ENCODE measurements around the gene ANKRD34A.
A peak's percentile ranks its signal among the peaks of the same experiment; 100 is the strongest.
"Not testable (repeated sequence)": the region's sequence is repeated elsewhere in the genome, so short reads cannot be mapped to it uniquely, and the experiment has no call there.

ANKRD34A gene

DNA sequence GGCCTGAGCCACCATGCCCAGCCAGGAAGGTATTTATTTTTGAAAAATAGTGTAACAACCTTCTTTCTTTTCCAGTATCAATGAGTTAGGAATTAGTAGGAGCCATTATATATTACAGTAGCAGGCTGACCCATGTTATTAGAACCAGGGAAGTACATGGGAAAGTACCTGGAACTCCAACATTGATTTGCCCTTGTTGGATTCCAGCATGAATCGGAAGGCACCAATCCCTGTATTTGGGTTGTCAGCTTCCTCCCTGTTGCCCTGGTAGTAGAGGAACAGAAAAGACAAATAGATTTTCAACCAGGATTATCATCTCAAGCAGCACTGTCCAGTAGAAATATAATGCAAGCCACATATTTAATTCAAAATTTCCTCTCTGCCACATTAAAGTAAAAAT, 26.9 kb downstream of the ANKRD34A start:
- no peak overlapping the region for H3K27ac ChIP-seq
- TF ChIP-seq, protein P1, sequence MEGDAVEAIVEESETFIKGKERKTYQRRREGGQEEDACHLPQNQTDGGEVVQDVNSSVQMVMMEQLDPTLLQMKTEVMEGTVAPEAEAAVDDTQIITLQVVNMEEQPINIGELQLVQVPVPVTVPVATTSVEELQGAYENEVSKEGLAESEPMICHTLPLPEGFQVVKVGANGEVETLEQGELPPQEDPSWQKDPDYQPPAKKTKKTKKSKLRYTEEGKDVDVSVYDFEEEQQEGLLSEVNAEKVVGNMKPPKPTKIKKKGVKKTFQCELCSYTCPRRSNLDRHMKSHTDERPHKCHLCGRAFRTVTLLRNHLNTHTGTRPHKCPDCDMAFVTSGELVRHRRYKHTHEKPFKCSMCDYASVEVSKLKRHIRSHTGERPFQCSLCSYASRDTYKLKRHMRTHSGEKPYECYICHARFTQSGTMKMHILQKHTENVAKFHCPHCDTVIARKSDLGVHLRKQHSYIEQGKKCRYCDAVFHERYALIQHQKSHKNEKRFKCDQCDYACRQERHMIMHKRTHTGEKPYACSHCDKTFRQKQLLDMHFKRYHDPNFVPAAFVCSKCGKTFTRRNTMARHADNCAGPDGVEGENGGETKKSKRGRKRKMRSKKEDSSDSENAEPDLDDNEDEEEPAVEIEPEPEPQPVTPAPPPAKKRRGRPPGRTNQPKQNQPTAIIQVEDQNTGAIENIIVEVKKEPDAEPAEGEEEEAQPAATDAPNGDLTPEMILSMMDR (IDR thresholded peaks at IDR 0.05) = no peak
- TF ChIP-seq ZFX (IDR thresholded peaks at IDR 0.05; ENCODE audit: borderline replicate concordance) = no peak

DNA sequence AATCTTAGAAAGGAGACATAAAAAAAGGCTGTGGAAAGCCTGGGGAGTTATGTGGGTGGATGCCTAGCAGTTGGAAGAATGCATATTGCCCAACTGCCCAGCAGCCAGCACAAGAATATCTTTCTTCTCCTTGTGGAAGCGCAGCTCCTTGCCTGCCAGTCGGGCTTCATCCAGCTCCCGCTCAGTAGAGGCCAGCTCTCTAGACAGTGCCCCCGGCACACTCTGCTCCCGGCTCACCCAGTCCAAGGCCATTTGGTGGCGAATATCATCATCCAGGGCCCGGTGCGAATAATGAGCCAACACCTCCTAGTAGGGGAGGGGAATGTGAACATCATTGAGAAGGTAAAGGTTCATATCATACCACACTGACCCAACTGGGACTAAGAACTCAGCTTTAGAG, 28.1 kb downstream of the ANKRD34A start:
- TF ChIP-seq, protein P1 (IDR thresholded peaks at IDR 0.05) = no peak
- no peak for TF ChIP-seq ZFX (IDR thresholded peaks at IDR 0.05; ENCODE audit: borderline replicate concordance)
- H3K27ac ChIP-seq = no peak overlapping the region; the same call in 1 of the 2 replicates

DNA sequence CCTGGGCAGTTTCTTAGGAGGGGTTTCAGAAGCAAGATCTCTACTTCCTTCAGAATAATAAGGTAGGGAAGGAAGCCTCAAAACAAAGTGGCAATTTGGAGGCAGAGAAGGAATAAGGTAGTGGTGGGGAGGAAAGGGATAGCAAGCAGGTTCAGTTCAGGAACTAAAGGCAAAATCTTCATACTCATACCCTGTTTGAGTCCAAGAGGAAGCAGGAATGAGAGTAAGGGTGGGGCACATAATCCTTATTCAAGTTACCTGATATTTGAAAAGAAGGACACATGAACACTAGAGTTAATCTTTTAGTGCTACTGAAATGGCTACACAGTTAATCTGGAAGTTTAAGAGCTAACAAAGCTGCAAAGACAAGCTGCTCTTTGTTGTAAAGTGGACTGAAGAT, 28.7 kb downstream of the ANKRD34A start:
- no peak overlapping the region; the same call in 1 of the 2 replicates for H3K27ac ChIP-seq
- TF ChIP-seq, protein P1 (IDR thresholded peaks at IDR 0.05) = no peak
- TF ChIP-seq ZFX (IDR thresholded peaks at IDR 0.05; ENCODE audit: borderline replicate concordance) = no peak

DNA sequence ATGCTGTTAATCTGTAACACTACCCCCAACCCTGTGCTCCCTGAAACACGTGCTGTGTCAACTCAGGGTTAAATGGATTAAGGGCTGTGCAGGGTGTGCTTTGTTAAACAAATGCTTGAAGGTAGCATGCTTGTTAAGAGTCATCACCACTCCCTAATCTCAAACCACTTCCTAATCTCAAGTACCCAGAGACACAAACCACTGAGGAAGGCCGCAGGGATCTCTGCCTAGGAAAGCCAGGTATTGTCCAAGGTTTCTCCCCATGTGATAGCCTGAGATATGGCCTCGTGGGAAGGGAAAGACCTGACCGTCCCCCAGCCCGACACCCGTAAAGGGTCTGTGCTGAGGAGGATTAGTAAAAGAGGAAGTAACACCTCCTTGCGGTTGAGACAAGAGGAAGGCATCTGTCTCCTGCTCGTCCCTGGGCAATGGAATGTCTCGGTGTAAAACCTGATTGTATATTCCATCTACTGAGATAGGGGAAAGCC, 31.8 kb downstream of the ANKRD34A start:
- not testable (repeated sequence) for H3K27ac ChIP-seq

DNA sequence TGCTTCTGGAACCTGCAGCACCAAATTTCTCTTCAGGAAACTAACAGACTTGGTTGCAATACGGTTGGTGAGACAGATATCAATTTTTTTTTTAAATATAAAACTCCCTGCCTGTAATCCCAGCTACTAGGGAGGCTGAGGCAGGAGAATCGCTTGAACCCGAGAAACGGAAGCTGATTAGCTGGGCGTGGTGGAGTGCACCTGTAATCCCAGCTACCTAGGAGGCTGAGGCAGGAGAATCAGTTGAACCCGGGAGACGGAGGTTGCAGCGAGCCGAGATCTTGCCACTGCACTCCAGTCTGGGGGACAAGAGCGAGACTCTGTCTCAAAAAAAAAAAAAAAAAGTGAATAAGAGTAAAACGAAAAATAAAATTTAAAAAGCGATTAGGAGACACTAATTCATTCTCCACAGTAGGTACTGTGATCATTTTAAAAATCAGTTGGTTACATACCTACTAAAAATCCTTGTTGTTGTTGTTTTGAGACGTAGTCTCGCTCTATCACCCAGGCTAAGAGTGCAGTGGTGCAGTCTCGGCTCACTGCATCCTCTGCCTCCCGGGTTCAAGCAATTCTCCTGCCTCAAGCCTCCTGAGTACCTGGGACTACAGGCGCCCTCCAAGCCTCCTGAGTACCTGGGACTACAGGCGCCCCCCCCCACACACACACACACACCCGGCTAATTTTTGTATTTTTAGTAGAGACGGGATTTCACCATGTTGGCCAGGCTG, 36.3 kb downstream of the ANKRD34A start:
- H3K27ac ChIP-seq = peak overlapping the region; percentile 92
- TF ChIP-seq, protein P1 (IDR thresholded peaks at IDR 0.05) = no peak
- TF ChIP-seq ZFX (IDR thresholded peaks at IDR 0.05; ENCODE audit: borderline replicate concordance) = no peak

DNA sequence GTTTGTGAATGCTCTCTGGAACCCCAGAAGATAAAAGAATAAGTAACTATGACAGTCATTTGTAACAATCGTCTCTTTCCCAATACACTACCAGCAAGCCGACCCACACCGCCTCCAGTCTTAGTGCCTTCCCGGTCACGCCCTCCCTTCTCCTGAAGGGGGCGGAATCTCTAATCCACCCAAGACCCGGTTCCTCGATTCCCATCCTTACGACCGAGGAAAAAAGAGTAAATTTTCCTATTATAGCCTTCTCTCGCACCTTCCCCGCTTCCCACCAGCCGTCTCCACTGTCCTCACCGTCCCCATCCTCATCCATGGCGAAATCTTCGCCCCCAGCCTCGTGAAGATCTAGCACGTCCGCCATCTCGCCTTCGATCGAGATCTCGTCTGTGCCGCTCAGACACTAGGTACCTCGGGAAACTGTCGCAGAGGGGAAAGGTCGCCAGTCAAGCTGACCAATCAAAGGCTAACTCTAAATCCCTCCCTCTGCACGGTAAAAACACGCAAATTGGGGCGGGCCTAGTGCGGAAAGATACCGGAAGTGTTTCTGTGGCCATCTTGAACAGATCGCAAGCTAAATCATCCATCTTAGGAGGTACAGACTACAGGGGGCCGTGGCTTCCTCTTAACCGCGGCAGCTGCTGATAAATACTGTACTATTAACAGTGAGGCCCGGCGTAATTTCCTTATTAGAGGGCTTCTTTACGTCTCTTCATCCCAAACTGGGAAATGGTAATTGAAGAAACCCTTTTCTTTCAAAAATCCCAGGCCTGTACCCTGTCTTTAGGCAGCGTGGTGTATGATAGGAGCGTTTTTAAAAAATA, 37.1 kb downstream of the ANKRD34A start, which contains the start of gene RBM8A:
RBM8A (minus strand) TSS at position 422 of the 824 bp plus-strand sequence; CDS start at position 364, 58 bp downstream.
- peak within 1 kb of the TSS; percentile 92 for H3K27ac ChIP-seq
- TF ChIP-seq, protein P1 (IDR thresholded peaks at IDR 0.05) = peak; percentile 93
- TF ChIP-seq ZFX (IDR thresholded peaks at IDR 0.05; ENCODE audit: borderline replicate concordance) = no peak

DNA sequence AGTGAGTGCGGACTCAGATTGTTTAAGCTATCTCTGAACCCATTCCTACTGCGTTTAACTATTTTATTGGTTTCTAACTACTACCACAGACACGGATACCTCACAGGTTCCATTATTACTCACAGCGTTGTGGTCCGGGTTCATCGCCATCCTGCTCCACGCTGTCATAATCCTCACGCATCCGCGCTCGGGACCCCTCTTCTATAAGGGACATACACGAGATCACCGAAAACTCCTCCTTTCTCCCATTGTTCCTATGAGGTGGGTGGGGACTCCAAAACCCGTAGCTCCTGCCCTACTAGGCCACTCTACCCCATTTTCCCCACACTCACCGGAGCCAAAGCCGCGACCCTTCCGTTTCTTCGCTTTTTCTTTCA, 37.7 kb downstream of the ANKRD34A start:
- no peak for TF ChIP-seq ZFX (IDR thresholded peaks at IDR 0.05; ENCODE audit: borderline replicate concordance)
- TF ChIP-seq, protein P1 (IDR thresholded peaks at IDR 0.05) = no peak
- H3K27ac ChIP-seq = peak overlapping the region; percentile 92
